HG02885 (cell line): ENCODE data around the gene TAS1R1.

Experiments
- ATAC-seq: cut with Tn5 transposase; IDR thresholded peaks from one replicate; pipeline ENCODE4 v1.9.1; 2021; ENCODE audit warnings: mild to moderate bottlenecking; ENCODE audit not compliant: unreplicated experiment, poor library complexity

TAS1R1 gene

DNA sequence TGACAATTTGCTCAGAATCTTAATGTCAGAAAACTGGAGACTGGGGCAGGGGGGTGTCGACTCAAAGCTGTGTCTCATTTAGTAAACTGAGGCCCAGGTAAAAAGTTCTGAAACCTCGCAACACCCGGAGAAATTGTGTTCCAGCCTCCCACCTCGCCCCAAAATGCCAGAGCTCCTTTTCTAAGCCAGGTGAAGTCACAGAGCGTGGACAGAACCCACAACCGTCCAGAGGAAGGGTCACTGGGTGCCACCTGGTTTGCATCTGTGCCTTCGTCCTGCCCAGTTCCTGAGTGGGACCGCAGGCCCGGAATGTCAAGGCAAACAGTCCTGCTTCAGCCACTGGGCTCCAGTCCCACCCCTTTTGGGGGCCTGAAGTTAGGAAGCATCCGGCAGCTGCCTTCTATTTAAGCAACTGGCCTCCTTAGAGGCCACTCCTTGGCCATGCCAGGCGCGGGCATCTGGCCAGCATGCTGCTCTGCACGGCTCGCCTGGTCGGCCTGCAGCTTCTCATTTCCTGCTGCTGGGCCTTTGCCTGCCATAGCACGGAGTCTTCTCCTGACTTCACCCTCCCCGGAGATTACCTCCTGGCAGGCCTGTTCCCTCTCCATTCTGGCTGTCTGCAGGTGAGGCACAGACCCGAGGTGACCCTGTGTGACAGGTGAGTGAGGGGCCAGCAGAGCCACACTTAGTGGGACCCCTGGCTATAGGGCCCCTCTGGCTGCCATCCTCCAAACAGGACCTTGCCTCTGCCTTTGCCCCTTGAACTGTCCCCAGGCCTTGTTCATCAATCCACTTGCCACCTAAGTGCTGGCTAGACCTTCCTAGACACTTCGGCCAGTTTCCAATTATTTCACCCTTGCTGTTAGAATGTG lies at the start of gene TAS1R1:
Gene TAS1R1, plus strand, starts transcription at position 401 of the 872 bp plus-strand sequence. Its CDS starts 67 bp downstream, at position 468.
- ATAC-seq, result no peak

DNA sequence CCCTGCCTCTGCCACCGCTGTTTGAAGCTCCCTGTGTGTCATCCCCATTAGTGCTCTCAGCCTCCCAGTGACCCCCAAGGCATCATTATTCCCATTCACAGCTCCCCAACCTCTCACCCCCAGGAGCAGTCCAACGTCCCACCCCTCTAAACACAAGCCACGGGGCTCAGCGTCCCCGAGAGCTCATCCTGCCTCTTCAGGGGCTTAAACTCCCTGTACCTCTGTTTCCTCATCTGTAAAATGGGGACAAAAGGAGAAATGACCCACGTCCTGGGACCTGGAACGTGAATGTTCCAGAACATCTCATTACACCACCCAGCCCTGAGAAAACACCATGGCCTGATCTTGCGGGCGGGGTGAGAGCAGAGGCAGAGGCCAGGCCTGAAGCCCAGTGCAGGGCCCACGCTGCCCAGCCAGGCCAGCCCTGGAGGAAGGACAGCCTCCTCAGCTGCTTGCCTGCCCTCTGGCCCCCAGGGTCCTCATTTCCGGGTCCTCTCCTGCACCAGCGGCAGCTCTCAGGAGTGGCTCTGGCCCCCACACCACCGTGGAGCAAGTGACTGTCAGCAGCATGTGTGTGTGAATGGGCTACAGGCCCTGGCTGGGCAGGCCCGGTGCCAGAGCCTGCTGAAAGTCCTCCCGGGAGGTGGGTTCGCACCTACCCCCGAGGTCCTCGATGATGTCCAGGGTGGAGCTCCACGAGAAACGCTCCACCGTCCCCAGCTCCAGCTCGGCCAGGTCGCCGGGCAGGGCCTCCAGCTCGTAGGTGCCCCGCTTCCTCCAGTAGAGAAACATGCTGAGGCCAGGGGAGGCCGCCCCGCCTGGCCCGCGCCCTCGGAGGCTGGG lies 49.5 kb upstream of the TAS1R1 start:
- no peak for ATAC-seq

DNA sequence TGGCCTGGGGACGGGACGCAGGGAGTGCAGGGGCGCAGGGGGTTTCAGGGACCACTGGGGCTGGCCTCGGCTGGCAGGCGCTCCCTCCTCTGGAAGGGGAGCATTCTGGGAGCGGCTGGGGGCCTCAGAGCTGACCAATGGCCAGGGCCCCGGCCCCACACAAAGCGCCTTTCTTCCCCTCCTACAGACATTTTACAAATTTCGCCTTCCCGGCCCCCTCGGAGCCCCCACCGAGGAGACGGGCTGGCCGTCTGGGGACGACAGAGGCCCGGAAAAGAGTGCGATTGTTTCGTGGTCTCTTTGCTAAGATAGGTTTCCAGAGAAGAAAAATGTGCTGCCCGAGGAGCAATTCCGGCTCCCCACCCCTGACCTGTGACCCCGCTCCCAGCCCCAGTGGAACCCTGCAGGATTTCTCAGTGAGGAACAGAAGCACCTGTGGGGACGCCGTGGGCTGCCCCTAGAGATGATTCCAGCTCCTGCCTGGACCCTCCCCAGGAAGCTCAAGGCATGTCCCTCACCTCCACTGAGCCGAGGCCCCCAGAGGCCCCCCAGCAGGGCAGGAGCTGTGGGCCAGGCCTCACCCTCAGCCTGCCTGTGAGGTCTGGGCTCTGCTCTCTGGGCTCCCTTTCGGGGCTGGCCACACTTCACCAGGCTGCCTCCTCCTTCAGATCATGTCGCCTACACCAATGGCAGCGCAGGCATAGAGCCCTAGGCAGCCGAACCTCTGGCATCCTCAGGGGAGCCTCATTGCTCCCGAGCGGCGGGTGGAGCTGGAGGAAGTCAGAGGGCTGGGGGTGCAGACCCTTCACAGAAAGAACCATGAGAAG lies 48.7 kb upstream of the TAS1R1 start:
- no peak for ATAC-seq

DNA sequence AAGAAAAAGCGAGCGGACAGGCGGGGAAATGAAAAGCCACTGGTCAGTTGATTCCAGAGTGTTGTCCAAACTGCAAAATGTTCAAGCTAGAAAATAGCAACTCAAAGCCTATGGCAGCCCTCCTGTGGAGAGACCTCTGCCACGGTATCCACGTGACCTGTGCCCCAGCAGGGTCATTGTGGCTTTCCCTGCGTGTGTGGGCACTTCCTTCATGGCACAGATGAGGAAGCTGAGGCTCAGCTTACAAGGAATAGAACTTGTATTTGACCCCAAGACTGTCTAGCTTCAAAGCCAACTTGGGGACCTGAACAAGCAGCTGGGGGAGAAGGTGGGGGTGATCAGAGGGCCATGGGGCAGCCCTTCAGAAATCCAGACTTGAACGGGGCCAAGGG lies 48.1 kb upstream of the TAS1R1 start:
- ATAC-seq, result no peak

DNA sequence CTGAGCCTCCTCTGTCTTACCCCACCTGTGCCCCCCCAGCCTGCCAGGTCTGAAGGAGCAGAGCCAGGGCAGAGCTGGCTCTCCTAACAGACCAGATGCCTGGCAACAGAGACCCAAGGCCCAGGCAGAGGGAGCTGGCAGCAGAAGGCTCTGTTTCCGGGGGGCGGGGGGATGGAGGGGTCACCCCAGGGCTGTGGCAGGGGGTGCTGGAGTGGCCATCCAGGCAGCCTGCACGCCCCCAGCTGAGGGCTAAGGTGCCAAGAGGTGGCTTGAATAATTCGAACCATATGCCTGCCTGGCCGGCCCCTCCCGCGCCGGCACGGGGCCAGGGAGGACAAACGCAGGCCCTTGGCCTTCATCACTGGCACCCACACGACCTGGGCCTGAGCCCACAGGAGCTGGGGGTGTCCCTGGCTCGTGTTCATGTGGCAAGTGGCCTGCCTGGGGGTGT lies 47.6 kb upstream of the TAS1R1 start:
- ATAC-seq, result no peak

DNA sequence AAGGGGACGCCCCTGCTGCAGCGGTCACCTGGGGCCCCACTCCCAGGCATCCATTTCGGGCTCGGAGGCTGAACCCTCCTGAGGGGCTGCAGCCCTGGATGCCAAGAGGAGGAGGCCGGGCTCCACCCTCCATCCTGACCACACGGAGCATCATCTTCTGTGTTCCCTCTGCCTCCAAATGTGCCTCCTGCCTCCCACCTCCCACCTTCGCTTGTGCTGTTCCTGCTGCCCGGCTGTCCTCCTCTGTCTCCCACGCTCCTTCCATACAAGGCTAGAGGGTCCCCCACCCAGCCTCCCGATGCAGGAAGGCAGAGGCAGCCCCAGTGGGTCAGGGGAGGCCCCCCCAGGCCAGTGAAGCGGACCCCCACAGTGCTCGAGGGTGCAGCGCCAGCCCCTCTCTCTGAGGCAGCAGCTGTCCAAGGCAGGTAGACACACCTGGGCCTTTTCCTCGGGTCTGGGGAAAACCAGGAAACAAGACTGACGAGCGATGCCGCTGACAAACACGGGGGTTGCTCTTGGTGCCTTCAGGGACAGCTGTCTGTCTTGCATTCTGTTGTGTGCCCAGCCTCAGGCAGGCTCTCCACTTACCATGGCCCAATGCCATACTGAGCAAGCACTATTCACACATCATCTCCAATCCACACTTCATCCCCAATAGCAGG lies 46.8 kb upstream of the TAS1R1 start:
- no peak for ATAC-seq

DNA sequence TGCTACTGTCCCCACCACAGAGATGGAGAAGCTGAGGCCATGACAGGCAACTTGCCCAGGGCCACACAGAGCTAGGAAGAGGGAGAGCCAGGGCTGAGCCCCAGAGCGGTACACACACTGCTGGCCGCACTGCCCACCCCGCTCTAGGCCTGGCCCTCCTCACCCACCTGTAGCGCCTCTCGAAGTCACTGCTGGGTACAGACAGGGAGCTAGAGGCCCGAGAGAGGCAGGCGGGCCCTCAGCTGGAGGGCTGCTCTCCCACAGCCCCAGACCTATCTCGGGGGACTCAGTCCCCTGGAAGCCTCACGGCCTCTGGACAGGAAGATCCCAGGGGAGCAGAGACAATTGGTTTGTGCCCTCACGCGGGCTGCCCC lies 46.3 kb upstream of the TAS1R1 start:
- no peak for ATAC-seq

DNA sequence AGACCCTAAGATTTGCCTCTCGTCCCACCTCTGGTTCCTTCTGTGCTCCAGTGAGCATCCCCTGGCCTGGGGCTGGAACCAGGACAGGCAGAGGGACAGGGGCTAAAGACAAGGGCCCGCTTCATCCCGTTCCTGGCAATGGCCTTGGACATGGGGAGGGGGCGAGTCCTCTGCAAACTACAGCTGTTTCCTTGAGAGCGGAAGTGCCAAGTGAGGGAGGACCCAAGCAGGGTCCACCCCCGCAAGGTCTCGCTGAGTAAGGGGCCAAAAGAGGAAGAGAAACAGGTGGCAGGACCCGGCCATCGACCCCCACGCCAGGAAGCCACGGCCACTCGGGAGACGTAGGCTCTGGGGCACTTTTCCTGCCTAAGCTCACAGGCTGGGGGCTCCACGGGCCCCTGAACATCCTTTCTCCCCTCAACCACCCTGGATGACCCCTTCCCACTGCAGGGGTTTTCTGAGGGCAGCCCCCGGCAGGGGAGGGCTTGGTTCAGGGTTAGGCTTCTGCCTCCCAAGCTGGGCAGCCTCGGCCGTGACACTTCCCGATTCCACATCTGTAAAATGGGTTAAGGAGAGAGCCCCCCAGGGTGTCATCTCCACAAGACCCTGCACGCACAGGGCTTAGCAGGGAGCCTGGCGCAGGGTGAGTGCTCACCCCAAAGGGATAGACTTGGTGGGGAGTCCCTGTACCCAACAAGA lies 45.7 kb upstream of the TAS1R1 start:
- ATAC-seq, result no peak

DNA sequence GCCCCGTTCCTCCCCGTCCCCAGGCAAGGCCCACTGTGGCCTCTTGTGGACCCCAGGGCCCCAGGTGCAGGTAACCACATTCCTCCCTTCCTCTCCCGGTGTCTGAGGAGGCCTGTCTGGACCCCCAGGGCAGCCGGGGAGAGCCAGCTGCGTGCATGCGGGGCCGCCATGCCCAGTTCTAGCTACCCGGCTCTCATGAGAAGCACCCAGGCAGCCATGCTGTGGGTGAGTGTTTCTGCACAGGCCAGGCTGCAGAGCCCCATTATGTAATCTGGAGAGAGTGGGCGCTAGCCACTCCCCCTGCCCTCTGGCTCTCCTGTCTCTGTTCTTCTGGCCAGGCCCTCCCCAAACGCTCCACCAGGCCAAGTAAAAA lies 45.2 kb upstream of the TAS1R1 start:
- ATAC-seq, result no peak

DNA sequence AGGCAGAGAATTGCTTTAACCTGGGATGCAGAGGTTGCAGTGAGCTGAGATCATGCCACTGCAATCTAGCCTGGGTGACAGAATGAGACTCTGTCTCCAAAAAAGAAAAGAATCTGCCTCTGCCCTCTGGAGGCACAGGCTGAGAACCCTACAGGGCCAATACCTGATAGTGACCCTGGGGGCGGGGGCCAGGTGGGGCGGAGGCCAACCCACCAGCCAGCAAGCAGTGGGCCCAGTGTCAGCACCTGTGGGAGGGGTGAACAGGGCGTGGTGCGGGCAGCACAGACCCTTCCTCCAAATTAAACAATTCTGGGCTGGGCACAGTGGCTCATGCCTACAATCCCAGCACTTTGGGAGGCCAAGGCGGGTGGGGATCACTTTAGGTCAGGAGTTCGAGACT lies 44.6 kb upstream of the TAS1R1 start:
- no peak for ATAC-seq

DNA sequence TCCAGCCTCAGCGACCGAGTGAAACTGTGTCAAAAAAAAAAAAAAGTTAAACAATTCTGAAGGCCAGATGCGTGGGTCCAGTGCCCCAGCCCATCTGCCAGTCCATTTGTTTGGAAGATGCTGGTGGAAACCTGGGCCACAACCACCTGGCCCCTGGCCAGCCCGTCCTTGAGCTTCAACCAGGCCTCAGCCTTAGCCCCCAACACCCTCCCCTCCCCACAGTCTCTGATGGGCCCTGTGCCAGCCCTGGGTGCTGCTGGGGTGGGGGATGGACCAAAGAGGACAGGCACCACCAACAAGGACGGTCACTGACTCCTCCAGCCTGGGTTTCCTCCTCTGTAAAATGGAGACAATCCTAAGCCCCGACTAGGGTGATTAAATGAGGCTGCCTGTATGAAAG lies 44.1 kb upstream of the TAS1R1 start:
- no peak for ATAC-seq

DNA sequence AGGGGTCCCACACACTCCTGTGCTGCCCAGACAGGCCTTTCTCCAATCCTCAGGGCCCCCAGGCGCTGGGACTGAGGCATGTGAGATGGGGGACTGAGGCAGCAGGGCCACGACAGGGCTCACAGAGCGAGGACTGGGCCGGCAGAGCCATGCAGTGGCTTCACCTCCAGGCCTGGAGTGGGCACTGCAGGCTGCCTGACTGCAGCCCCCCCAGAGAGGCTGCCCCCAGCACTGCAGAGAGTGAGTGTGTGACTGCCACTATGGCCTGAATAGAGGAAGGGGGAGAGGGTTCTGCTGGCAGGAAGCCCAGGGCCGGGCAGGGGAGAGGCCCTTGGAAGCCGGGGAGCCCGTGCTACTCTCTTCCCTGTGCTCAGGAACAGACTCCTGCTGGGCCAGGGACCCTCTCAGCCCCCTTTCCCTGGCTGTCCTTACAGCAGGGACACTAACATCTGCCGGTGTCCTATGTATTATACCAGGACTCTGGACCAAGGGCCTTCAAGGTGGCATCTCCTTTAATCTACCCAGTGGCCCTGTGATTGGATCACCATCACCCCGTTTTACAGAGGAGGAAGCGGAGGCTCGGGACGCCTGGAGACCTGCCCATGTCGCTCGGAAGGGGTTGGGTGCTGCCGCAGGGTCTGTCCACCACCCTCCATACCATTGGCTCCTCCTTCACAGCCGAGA lies 43.4 kb upstream of the TAS1R1 start:
- ATAC-seq, result no peak

DNA sequence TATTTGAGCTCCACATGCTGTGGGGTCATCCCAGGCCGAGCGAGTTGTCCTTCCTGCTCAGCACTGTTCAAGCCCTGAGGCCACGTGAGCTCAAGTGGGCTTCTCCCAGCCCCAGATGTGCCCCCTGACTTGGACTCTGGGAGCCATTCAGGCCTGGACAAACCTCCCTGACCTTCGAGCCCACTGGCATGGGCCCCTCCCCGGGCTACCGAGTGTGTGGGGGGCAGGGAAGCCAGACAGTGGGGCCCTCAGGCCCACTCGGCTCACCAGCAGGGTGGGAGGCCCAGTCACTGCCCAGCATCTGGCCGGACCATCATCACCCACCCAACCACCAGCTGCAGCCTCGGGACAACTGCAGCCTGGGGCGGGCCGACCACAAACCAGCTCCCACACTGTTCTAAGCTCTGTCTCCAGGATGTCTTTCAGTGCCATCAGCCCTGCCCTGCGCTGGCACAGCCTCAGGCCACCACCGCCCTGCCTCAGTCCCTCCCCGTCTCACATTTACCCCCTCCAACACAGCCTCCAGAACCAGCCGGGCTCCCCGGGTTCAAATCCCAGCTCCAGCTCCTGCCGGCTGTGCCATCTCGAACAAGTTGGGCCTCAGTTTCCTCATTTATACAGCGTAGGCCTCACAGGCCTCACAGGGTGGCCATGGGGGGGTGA lies 42.7 kb upstream of the TAS1R1 start:
- no peak for ATAC-seq

DNA sequence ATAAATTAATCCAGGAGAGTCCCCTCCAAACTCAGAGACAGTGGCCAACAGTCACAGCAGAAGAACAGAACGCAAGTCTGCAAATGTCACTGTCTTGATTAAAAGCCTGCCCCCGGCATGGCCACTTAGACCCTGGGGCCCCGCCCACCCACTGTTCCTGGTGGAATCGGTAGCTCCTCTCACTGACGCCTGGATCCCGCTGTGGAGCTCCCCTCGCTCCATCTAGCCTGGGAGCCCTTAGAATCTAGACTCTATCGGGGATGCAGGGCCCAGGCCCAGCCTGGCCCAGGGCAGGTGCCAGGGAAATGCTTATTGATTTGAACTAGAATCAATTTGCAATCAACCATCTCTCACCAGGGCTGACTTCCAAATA lies 42.2 kb upstream of the TAS1R1 start:
- ATAC-seq, result no peak

DNA sequence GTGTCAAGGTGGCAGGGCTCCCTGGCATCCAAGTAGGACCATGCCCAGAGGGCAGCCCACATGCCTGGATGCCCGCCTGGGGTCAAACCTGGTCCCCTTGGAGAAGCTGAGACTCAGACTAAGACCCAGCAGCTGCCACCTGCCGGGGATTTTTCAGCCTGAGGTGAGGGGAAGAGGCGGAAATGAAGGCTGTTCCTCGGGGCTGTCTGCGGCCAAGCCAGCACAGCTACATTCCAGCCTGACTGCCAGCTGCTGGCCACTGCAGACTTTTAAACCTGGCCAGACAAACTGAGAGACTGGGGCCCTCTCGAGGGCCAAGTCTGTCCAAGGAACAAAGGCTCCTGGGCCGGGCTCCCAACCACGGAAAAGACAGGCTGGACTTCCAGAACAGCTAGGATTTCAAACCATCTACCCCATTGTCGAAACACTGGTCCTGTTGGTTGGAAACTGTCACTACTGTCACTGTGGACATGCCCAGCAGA lies 41.7 kb upstream of the TAS1R1 start:
- no peak for ATAC-seq

DNA sequence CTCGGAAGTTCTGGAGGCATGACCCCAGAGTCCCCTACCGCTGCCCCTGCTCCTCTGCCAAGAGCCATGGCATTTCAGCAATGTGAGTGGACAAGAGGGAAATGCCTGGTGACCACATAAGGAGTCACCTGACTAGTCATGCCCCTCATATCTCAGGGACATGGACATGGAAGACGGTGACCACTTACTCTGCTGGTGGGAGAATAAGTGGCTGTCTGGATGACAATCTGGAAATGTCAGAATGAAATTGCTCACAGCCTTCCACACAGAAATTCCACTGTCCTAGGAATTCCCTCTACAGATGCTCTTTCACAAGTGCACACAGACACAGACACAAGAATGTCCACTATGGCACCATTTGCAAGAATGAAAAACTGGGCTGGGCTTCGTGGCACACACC lies 39.3 kb upstream of the TAS1R1 start:
- no peak for ATAC-seq

DNA sequence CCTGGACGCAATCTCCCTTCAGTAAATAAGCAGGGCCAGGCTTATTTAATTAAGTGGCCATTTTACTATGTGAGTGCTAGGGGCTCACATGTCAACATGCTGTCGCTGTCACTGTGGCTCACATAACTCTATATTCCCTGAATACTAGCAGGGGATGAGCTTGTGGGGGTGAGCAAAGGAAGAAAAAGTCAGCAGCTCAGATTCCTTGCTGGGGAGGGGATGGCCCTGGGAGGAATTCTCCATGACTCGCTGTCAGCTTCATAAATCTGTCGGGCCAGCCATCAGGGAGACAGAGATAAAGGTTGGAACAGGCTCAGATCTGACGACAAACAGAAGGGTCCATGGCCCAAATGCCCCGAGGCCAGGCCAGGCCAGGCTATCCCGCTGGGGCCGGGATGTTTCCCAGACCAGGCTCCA lies 37.7 kb upstream of the TAS1R1 start:
- ATAC-seq, result no peak

DNA sequence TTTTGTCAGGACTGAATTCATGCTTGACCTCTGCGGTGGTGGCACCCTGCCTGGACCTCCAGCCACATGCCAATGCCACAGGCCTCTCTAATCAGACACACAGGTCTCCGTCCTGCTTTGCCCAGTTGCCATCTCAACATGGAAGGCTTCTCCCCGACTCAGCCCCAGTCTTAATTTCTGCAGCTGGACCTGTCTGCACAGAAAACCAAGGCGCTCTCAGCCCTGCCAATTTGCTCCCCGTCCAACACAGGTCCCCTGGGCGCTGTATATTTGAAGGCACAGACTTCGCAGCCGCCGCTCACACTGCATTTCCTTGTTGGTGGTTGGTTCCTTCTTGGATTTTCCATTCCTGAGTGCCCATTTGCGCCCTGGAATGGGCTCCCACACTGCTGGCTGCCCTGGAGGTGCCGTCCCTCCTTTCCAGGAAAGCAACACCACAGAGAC lies 35.6 kb upstream of the TAS1R1 start:
- ATAC-seq, result no peak
